NCI-H82 (cell line): Measurements from ENCODE around the gene ARF6.
"Not testable (repeated sequence)": the region's sequence is repeated elsewhere in the genome, so short reads cannot be mapped to it uniquely, and the experiment has no call there.

Experiments
- DNase-seq: peaks from one replicate; lab custom pipeline; 2025; lab: John Stamatoyannopoulos, UW

ARF6 gene

GRCh38 chr14:49907186-49907585, 14.3 kb downstream of the ARF6 start:
- DNase-seq, result no peak

- no peak for DNase-seq
Measured at GRCh38 chr14:49908433-49908782, 15.5 kb downstream of the ARF6 start.

- DNase-seq, result no peak
Measured at GRCh38 chr14:49909016-49909415, 16.1 kb downstream of the ARF6 start.

- peak; percentile 20 for DNase-seq
Measured at GRCh38 chr14:49915085-49915484, 22.2 kb downstream of the ARF6 start.

GRCh38 chr14:49918706-49919105, 25.8 kb downstream of the ARF6 start:
- no peak for DNase-seq

GRCh38 chr14:49919825-49920659, 27.2 kb downstream of the ARF6 start:
- no peak for DNase-seq

- DNase-seq, result no peak
Measured at GRCh38 chr14:49920935-49921334, 28.1 kb downstream of the ARF6 start.

GRCh38 chr14:49921401-49921800, 28.5 kb downstream of the ARF6 start:
- DNase-seq, result peak; percentile 53

- DNase-seq, result no peak
Measured at GRCh38 chr14:49923442-49923841, 30.6 kb downstream of the ARF6 start.

GRCh38 chr14:49923881-49924280, 31.0 kb downstream of the ARF6 start:
- no peak for DNase-seq

GRCh38 chr14:49924852-49925251, 32.0 kb downstream of the ARF6 start:
- no peak for DNase-seq

- DNase-seq, result peak; percentile 5
Measured at GRCh38 chr14:49926803-49927202, 33.9 kb downstream of the ARF6 start.

- DNase-seq, result no peak
Measured at GRCh38 chr14:49928015-49928414, 35.1 kb downstream of the ARF6 start.

- no peak for DNase-seq
Measured at GRCh38 chr14:49930720-49931119, 37.8 kb downstream of the ARF6 start.

- no peak for DNase-seq
Measured at GRCh38 chr14:49931523-49931922, 38.6 kb downstream of the ARF6 start.

GRCh38 chr14:49933128-49933527, 40.2 kb downstream of the ARF6 start:
- DNase-seq, result no peak

GRCh38 chr14:49933704-49934103, 40.8 kb downstream of the ARF6 start:
- no peak for DNase-seq

GRCh38 chr14:49934646-49935045, 41.8 kb downstream of the ARF6 start:
- no peak for DNase-seq

GRCh38 chr14:49935526-49935925, 42.6 kb downstream of the ARF6 start:
- no peak for DNase-seq

GRCh38 chr14:49936246-49936645, 43.4 kb downstream of the ARF6 start:
- not testable (repeated sequence) for DNase-seq

GRCh38 chr14:49936882-49937281, 44.0 kb downstream of the ARF6 start:
- DNase-seq, result not testable (repeated sequence)

GRCh38 chr14:49939215-49939614, 46.3 kb downstream of the ARF6 start:
- not testable (repeated sequence) for DNase-seq

- DNase-seq, result no peak
Measured at GRCh38 chr14:49939884-49940510, 47.1 kb downstream of the ARF6 start.
